ENCODE results near the gene EEFSEC. TPM values are rescaled to one million over a fixed set of nuclear protein-coding genes. Genes with fewer than 3 reads are reported as not detected.

EEFSEC gene
- polyA plus RNA-seq, 1 donor from 2014 or later, result 4.6 TPM

GRCh38 chr3:128399221-128399915 is 246.1 kb downstream of the EEFSEC start:
- Histone ChIP-seq H3K79me2 (replicated peaks; ENCODE audit: insufficient read depth, low read length) (no peaks in the 10 kb centered on the region), H3K4me3 (ENCODE audit: low read length) (no peak overlapping the region), H4K20me1 (ENCODE audit: insufficient read depth) (no peaks in the 10 kb centered on the region), H3K4me2 (ENCODE audit: low read length) (no peak overlapping the region), H3K36me3 (ENCODE audit: insufficient read depth, low read length) (no peaks in the 10 kb centered on the region), H3K27me3 (ENCODE audit: insufficient read depth, low read depth, low read length) (no peaks in the 10 kb centered on the region), H2AFZ (ENCODE audit: low read depth, low read length) (no peak overlapping the region), H3K9me2 (ENCODE audit: insufficient read depth, low read length) (no peaks in the 10 kb centered on the region), H3K9me3 (ENCODE audit: low read length) (no peaks in the 10 kb centered on the region), H3K27ac (ENCODE audit: low read length) (no peak overlapping the region), H3F3A (ENCODE audit: insufficient read depth, low read length, poor library complexity, severe bottlenecking) (no peaks in the 10 kb centered on the region), H3K9ac (ENCODE audit: low read length) (no peak overlapping the region)
- TF ChIP-seq MXI1 (conservative IDR thresholded peaks at IDR 0.05; ENCODE audit: poor library complexity, severe bottlenecking) (no peak), EZH2 (IDR thresholded peaks at IDR 0.05; ENCODE audit: borderline replicate concordance, insufficient read depth, low read length, poor library complexity, severe bottlenecking) (no peak), RAD21 (conservative IDR thresholded peaks at IDR 0.05) (no peak), EP300 (conservative IDR thresholded peaks at IDR 0.05; ENCODE audit: poor library complexity, severe bottlenecking) (no peak), CTCF (IDR thresholded peaks at IDR 0.05; ENCODE audit: poor library complexity, severe bottlenecking) (no peak), TAF1 (IDR thresholded peaks at IDR 0.05; ENCODE audit: low read depth) (no peak), POLR2AphosphoS5 (IDR thresholded peaks at IDR 0.05) (no peak), SMC3 (conservative IDR thresholded peaks at IDR 0.05; ENCODE audit: poor library complexity) (no peak)
- TF ChIP-seq, protein P1, sequence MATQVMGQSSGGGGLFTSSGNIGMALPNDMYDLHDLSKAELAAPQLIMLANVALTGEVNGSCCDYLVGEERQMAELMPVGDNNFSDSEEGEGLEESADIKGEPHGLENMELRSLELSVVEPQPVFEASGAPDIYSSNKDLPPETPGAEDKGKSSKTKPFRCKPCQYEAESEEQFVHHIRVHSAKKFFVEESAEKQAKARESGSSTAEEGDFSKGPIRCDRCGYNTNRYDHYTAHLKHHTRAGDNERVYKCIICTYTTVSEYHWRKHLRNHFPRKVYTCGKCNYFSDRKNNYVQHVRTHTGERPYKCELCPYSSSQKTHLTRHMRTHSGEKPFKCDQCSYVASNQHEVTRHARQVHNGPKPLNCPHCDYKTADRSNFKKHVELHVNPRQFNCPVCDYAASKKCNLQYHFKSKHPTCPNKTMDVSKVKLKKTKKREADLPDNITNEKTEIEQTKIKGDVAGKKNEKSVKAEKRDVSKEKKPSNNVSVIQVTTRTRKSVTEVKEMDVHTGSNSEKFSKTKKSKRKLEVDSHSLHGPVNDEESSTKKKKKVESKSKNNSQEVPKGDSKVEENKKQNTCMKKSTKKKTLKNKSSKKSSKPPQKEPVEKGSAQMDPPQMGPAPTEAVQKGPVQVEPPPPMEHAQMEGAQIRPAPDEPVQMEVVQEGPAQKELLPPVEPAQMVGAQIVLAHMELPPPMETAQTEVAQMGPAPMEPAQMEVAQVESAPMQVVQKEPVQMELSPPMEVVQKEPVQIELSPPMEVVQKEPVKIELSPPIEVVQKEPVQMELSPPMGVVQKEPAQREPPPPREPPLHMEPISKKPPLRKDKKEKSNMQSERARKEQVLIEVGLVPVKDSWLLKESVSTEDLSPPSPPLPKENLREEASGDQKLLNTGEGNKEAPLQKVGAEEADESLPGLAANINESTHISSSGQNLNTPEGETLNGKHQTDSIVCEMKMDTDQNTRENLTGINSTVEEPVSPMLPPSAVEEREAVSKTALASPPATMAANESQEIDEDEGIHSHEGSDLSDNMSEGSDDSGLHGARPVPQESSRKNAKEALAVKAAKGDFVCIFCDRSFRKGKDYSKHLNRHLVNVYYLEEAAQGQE (IDR thresholded peaks at IDR 0.05; ENCODE audit: borderline replicate concordance), result no peak

- Histone ChIP-seq H3K27ac (ENCODE audit: low read length) (no peak overlapping the region), H3K9me3 (ENCODE audit: low read length) (no peaks in the 10 kb centered on the region), H4K20me1 (ENCODE audit: insufficient read depth) (no peaks in the 10 kb centered on the region), H3K9me2 (ENCODE audit: insufficient read depth, low read length) (no peaks in the 10 kb centered on the region), H3K27me3 (ENCODE audit: insufficient read depth, low read depth, low read length) (no peaks in the 10 kb centered on the region), H3F3A (ENCODE audit: insufficient read depth, low read length, poor library complexity, severe bottlenecking) (no peaks in the 10 kb centered on the region), H3K4me2 (ENCODE audit: low read length) (no peak overlapping the region), H3K4me3 (ENCODE audit: low read length) (no peak overlapping the region), H3K9ac (ENCODE audit: low read length) (no peak overlapping the region), H3K79me2 (replicated peaks; ENCODE audit: insufficient read depth, low read length) (no peaks in the 10 kb centered on the region), H3K36me3 (ENCODE audit: insufficient read depth, low read length) (no peaks in the 10 kb centered on the region), H2AFZ (ENCODE audit: low read depth, low read length) (no peak overlapping the region)
- TF ChIP-seq RAD21 (conservative IDR thresholded peaks at IDR 0.05), result no peak
- no peak for TF ChIP-seq CTCF (IDR thresholded peaks at IDR 0.05; ENCODE audit: poor library complexity, severe bottlenecking)
- TF ChIP-seq, protein P1 (IDR thresholded peaks at IDR 0.05; ENCODE audit: borderline replicate concordance), result no peak
- TF ChIP-seq EP300 (conservative IDR thresholded peaks at IDR 0.05; ENCODE audit: poor library complexity, severe bottlenecking), result no peak
Observed at GRCh38 chr3:128400671-128401070, 247.4 kb downstream of the EEFSEC start.

Measured in neural cell (in vitro differentiated cells).